ENCODE results near the gene CER1.

Gene CER1

DNA sequence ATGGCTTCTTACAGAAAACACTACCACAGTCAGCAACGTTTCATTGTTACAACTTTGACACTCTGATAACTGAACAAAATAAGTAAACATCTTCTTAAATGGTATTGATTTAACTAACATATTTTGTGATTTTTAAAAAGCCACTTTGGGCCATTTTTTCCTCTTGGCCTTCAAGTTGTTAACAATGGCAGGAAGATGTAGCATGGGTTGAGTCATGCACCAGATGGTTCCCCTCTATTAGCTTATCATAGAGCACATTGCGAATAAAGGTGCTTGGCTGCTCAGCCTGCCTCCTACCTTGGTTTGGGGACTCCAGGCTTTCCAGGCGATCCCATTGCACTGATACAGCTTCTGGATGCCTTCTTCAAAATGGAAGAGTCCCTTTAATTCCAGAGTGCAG is 24.1 kb upstream of the CER1 start:
- DNase-seq (ENCODE audit: low spot score in 2 of 2) (no peak), ATAC-seq (ENCODE audit: low read depth) (no peak)
- Mint-ChIP-seq H3K9me3 (peaks cover 1% of the 10 kb centered on the region), H3K27ac (no peak overlapping the region), H3K36me3 (no peaks in the 10 kb centered on the region), H3K4me1 (no peaks in the 10 kb centered on the region), H3K27me3 (peaks cover 5% of the 10 kb centered on the region), H3K4me3 (no peak overlapping the region)

DNA sequence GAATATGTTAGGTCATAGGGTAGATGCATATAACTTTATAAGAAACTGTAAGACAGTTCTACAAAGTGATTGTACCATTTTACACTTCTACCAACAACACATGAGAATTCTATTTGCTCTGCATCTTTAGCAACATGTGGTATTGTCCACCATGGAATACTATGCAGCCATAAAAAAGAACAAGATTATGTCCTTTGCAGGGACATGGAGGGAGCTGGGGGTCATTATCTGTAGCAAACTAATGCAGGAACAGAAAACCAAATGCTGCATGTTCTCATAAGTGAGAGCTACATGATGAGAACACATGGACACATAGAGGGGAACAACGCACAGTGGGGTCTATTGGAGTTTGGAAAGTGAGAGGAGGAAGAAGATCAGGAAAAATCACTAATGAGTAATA is 22.2 kb upstream of the CER1 start:
- Mint-ChIP-seq H3K9me3 (peaks cover 1% of the 10 kb centered on the region), H3K27me3 (peaks cover 3% of the 10 kb centered on the region), H3K27ac (no peak overlapping the region), H3K4me3 (no peak overlapping the region), H3K36me3 (no peaks in the 10 kb centered on the region), H3K4me1 (no peaks in the 10 kb centered on the region)
- ATAC-seq (ENCODE audit: low read depth) (no peak), DNase-seq (ENCODE audit: low spot score in 2 of 2) (no peak)

DNA sequence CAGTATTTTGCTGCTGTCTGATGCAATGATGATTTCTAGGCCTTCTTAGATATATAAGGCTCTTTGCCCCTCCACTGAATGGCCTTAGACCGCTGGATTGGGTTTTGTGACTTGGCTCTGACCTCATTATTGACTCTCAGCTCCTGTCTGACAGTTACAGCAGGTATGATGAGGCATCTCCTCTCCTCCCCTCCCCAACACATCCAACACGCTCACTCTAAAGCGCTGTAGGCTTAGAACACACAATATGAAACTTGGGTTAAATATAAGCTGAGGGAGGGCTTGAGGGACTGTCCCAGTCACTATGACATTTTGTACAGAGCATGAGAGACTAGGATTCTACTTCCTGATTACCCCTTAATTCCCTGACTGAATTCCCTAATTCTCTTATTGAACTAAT is 18.8 kb upstream of the CER1 start:
- Mint-ChIP-seq H3K27me3 (peaks cover 11% of the 10 kb centered on the region), H3K4me1 (no peaks in the 10 kb centered on the region)
- no peak for ATAC-seq (ENCODE audit: low read depth)

DNA sequence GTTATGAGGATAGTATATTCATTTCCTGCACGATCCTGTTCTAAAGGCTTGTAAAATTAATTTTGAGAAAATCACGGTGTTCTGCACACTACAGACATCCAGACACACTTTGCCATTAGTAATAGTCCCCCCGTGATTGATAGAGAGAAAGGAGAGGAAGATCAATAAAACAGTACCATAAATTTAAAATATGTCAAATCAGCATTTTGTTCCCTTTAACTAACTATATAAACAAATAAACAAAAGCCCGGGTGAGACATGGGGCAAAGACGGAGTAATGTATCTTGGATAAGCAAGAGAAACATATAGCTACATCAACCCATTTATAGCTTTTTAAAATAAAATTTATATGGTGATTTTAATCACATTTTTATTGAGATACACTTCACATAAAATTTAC is 10.6 kb upstream of the CER1 start:
- Mint-ChIP-seq H3K36me3 (no peaks in the 10 kb centered on the region), H3K4me1 (no peaks in the 10 kb centered on the region), H3K27ac (no peak overlapping the region), H3K4me3 (no peak overlapping the region), H3K27me3 (peaks cover 12% of the 10 kb centered on the region), H3K9me3 (no peaks in the 10 kb centered on the region)
- DNase-seq (ENCODE audit: low spot score in 2 of 2) (no peak), ATAC-seq (ENCODE audit: low read depth) (no peak)

More for the DNA sequence above, 18.8 kb upstream of the CER1 start:
- H3K4me3 Mint-ChIP-seq, result no peak overlapping the region
- DNase-seq (ENCODE audit: low spot score in 2 of 2), result no peak
- H3K27ac Mint-ChIP-seq, result no peak overlapping the region
- no peaks in the 10 kb centered on the region for H3K36me3 Mint-ChIP-seq
- H3K9me3 Mint-ChIP-seq, result peaks cover 1% of the 10 kb centered on the region

DNA sequence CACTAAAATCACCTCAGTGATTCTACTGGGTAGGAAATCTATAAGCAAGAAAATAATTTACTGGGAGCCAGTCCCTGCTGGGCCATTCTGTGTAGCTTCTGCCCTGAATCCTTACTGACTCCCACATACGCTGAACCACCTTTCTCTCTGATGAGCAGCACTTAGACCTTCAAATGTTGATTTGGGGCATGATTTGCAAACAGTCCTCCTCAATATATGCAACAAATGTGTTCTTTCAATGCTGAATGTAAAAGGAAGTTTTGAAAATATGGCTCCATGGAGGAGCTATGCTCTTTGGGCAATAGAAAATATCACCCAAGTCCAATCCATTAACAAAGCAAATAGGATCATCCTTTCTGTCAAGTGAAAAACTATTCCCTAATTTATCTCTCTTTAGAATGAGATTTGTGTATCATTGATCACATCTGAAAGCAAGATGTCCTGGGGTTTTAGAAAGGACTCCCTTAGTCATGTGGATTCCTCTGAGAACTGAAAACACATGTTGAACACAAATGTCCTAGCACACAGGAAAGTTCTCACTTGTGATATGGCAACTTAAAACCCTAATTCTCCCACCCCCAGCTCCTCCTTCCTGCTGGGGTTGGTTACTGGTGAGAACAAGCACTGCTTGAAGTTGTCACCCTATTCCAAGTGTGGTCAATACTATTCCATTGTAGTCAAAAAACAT is 8.9 kb upstream of the CER1 start:
- no peaks in the 10 kb centered on the region for H3K4me1 Mint-ChIP-seq
- no peak for ATAC-seq (ENCODE audit: low read depth)
- no peak overlapping the region for H3K27ac Mint-ChIP-seq
- H3K36me3 Mint-ChIP-seq, result no peaks in the 10 kb centered on the region
- no peak overlapping the region for H3K4me3 Mint-ChIP-seq
- no peak for DNase-seq (ENCODE audit: low spot score in 2 of 2)
- H3K27me3 Mint-ChIP-seq, result peaks cover 8% of the 10 kb centered on the region
- no peaks in the 10 kb centered on the region for H3K9me3 Mint-ChIP-seq

DNA sequence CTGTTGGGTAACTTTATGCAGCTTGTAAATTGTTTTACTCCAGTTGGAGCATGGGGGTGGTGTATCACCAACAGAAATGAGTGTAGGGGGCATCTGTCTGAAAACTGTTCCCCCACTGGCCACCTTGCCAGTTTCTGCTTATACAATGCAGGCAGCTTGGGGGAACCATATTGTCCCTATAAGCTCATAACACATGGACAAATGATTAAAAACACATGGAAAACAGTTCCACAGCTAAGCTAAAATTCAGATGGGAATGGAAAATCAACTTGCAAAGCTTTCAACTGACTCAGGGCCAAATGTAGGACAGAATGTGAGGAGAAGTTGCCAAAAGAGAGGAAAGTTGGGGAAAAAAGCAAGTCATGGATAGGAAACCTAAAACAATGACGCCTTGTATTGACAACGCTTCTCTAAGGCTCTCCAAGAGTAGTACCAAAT is 7.9 kb upstream of the CER1 start:
- DNase-seq (ENCODE audit: low spot score in 2 of 2), result no peak
- ATAC-seq (ENCODE audit: low read depth), result no peak
- no peak overlapping the region for H3K27ac Mint-ChIP-seq
- H3K4me3 Mint-ChIP-seq, result no peak overlapping the region
- no peaks in the 10 kb centered on the region for H3K9me3 Mint-ChIP-seq
- H3K27me3 Mint-ChIP-seq, result peaks cover 10% of the 10 kb centered on the region
- no peaks in the 10 kb centered on the region for H3K36me3 Mint-ChIP-seq
- no peaks in the 10 kb centered on the region for H3K4me1 Mint-ChIP-seq

DNA sequence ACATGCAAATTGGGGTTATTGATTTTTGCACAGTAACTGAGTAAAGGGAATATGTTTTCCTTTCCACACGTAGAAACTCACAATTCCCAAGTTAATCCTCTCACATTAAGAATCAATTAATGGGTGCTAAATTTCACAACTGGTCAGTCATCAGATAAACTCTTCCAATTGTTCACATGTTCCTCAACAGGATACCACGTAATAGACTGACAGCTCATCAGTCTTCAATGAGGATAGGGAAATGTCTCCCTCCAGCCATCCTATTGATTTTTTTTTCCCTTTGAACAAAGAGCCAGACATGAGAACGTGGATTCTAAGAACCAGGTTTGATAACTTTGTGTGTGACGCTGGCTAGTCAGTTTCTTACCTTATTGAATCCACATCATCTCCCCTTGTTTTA is 768 bp upstream of the CER1 start:
- Mint-ChIP-seq H3K27me3 (peaks cover 8% of the 10 kb centered on the region), H3K9me3 (peaks cover 3% of the 10 kb centered on the region)

DNA sequence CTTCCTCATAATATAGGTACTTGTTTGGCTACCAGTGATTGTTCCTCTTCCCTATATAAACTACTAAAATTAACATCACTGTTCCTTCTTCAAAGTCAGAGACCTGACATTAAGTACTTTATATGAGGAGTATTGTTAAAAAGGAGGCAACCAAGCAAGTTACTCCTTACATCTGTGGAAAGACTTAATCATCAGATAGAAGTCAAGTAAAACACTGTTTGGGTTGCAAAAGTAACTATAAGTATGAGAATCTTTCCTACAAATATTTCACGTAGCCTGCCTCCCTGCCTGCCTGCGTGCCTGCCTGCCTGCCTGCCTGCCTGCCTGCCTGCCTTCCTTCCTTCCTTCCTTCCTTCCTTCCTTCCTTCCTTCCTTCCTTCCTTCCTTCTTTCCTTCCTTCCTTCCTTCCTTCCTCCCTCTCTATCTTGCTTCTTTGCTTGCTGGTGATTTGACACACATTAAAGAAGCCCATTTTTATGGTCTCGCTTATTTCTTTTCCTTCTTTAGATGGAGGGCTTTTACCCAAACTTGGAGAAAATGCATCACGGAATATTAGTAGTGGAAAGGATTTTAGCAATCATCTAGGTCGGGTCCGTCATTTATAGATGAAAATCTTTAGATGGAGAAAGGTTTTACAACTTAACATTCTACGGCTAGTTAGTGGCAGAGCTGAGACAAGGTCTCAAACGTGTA is 3.2 kb downstream of the CER1 start:
- ATAC-seq (ENCODE audit: low read depth), result no peak
- no peak for DNase-seq (ENCODE audit: low spot score in 2 of 2)
- H3K4me3 Mint-ChIP-seq, result no peak overlapping the region
- H3K27me3 Mint-ChIP-seq, result peaks cover 6% of the 10 kb centered on the region
- H3K4me1 Mint-ChIP-seq, result peaks cover 3% of the 10 kb centered on the region
- H3K36me3 Mint-ChIP-seq, result no peaks in the 10 kb centered on the region
- H3K9me3 Mint-ChIP-seq, result peaks cover 3% of the 10 kb centered on the region
- H3K27ac Mint-ChIP-seq, result no peak overlapping the region

More for the DNA sequence above, 768 bp upstream of the CER1 start:
- ATAC-seq (ENCODE audit: low read depth) (no peak), DNase-seq (ENCODE audit: low spot score in 2 of 2) (no peak)
- H3K4me1 Mint-ChIP-seq, result peaks cover 3% of the 10 kb centered on the region
- no peak overlapping the region for H3K4me3 Mint-ChIP-seq
- H3K36me3 Mint-ChIP-seq, result no peaks in the 10 kb centered on the region
- no peak overlapping the region for H3K27ac Mint-ChIP-seq

DNA sequence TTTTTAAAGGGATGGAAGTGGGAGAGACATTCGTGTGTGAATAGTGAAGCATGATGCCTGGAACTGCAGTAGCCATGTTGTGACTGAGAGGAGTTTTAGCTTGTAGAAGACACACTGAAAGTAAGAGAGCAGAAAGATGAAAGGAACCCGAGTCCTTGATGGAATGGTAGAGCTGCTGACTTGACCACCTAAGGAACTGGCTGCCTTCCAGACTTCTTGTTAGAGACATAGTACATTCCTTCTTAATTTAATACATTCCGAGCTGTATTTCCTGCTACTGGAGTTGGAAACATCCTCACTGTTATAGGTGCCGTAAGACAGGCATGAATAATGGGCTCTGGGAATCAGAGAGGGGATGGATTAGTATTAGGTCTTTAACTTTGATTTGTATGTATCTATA is 7.4 kb downstream of the CER1 start:
- Mint-ChIP-seq H3K27ac (no peak overlapping the region), H3K9me3 (peaks cover 4% of the 10 kb centered on the region), H3K4me1 (peaks cover 8% of the 10 kb centered on the region), H3K36me3 (no peaks in the 10 kb centered on the region), H3K4me3 (no peak overlapping the region), H3K27me3 (peaks cover 3% of the 10 kb centered on the region)
- ATAC-seq (ENCODE audit: low read depth) (no peak), DNase-seq (ENCODE audit: low spot score in 2 of 2) (no peak)

DNA sequence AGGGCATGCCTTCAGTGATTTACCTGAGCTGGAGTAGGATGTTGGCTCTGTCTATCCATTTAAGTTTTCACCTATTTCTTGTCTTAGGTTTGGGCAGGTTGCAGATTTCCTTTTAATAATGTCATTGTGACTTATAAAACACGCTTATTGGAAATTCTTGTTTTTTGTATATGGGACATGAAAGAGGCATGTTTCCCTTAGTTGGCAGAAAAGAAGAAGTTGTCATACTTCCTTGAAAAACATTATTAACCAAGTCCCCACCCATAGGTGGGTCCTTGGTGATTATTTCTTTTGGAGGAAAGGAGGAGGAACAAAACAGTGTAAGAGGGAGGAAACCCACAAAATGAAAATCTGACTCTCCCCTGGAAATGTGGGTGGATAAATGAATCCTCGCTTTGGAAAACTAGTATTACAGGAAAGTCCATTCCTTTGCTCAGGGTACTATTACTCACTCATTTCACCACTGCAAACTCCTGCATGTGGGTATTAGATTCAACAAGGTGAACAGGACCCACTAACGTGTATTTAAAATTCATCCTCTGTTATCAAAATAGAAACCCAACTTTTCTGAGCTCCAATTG is 9.3 kb downstream of the CER1 start:
- H3K27me3 Mint-ChIP-seq, result peaks cover 2% of the 10 kb centered on the region

DNA sequence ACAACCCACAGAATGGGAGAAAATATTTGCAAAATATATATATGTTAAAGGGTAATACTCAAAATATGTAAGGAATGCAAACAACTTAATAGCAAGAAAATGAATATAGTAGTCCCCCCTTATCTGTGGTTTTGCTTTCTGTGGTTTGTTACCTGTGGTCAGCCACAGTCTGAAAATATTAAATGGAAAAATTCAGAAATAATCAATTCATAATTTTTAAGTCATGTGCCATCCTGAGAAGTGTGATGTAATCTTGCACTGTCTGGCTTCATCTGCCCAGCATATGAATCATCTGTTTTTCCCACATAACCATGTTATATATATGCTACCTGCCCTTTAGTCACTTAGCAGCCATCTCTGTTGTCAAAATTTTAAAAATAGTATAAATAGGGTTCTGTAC is 11.7 kb downstream of the CER1 start:
- no peak overlapping the region for H3K27ac Mint-ChIP-seq
- no peak for ATAC-seq (ENCODE audit: low read depth)
- peaks cover 2% of the 10 kb centered on the region for H3K36me3 Mint-ChIP-seq
- peaks cover under 1% of the 10 kb centered on the region for H3K27me3 Mint-ChIP-seq
- no peak overlapping the region for H3K4me3 Mint-ChIP-seq
- peaks cover 12% of the 10 kb centered on the region for H3K4me1 Mint-ChIP-seq
- no peak for DNase-seq (ENCODE audit: low spot score in 2 of 2)
- peaks cover 7% of the 10 kb centered on the region for H3K9me3 Mint-ChIP-seq

More for the DNA sequence above, 9.3 kb downstream of the CER1 start:
- Mint-ChIP-seq H3K9me3 (peaks cover 5% of the 10 kb centered on the region), H3K4me1 (peaks cover 5% of the 10 kb centered on the region), H3K27ac (no peak overlapping the region), H3K36me3 (peaks cover 2% of the 10 kb centered on the region), H3K4me3 (no peak overlapping the region)
- DNase-seq (ENCODE audit: low spot score in 2 of 2) (no peak), ATAC-seq (ENCODE audit: low read depth) (no peak)

DNA sequence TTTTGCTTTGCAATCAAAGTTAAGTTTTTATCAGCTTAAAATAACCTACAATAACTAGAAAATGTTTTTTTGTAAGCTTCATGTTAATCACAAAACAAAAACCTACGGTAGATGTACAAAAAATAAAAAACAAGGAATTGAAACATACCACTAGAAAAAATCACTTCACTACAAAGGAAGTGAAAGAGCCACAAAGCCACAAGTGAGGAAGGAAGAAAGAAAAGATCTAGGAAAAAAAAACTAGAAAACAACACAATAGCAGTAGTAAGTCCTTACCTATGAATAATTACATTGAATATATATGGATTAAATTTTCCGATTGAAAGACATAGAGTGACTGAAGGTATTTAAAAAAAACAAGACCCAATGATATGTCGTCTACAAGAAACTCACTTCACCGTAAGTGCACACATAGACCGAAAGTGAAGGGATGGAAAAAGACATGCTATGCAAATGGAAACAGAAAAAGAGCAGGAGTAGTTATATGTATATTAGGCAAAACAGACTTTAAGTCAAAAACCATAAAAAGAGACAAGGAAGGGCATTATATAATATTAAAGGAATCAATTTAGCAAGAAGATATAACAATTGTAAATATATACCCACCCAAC is 15.9 kb downstream of the CER1 start:
- DNase-seq (ENCODE audit: low spot score in 2 of 2), result no peak
- peak; percentile 79 for ATAC-seq (ENCODE audit: low read depth)
- peaks cover 6% of the 10 kb centered on the region for H3K36me3 Mint-ChIP-seq
- H3K4me1 Mint-ChIP-seq, result peaks cover 8% of the 10 kb centered on the region
- H3K9me3 Mint-ChIP-seq, result peaks cover 13% of the 10 kb centered on the region
- H3K27me3 Mint-ChIP-seq, result no peaks in the 10 kb centered on the region
- no peak overlapping the region for H3K27ac Mint-ChIP-seq
- H3K4me3 Mint-ChIP-seq, result peak overlapping the region; percentile 30

DNA sequence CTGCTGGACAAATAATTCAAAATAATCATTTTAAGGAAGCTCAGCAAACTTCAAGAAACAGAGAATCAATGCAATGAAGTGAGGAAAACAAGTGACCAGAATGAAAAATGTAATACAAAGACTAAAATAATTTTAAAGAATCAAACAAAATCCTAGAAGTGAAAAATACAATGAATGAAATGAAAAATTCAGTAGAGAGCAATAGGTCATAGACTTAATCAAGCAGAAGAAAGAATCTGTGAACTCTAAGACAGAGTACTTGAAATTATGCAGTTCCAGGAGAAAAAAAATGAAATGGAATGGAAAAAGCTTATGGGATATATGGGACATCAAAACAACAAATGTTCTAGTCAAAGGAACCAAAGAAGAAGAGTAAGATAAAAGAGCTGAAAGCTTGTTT is 17.5 kb downstream of the CER1 start:
- ATAC-seq (ENCODE audit: low read depth), result no peak
- Mint-ChIP-seq H3K27me3 (no peaks in the 10 kb centered on the region), H3K36me3 (peaks cover 6% of the 10 kb centered on the region), H3K9me3 (peaks cover 11% of the 10 kb centered on the region), H3K27ac (no peak overlapping the region), H3K4me1 (peaks cover 8% of the 10 kb centered on the region), H3K4me3 (no peak overlapping the region)
- no peak for DNase-seq (ENCODE audit: low spot score in 2 of 2)

DNA sequence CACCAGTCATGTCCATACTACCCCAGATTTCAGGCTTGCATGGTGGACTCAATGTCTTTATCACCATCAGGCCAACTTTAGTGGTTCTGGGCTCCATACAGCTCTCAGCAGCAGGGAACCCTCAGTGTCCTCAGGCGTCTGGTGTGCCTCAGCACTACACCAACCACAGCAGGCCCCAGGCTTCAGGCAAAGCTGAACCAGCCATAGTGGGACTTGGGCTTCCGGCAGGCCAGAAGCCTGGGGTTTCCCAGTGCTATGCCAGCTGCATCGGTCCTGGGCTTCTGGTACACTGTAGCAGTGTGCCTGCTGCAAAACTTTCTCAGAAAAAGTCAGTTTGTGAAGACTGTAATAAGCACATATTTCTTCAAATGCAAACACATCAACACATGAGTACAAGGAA is 18.3 kb downstream of the CER1 start:
- H3K27me3 Mint-ChIP-seq, result no peaks in the 10 kb centered on the region
- peaks cover 8% of the 10 kb centered on the region for H3K4me1 Mint-ChIP-seq
- peaks cover 9% of the 10 kb centered on the region for H3K9me3 Mint-ChIP-seq
- ATAC-seq (ENCODE audit: low read depth), result no peak
- no peak for DNase-seq (ENCODE audit: low spot score in 2 of 2)
- no peak overlapping the region for H3K4me3 Mint-ChIP-seq
- H3K27ac Mint-ChIP-seq, result no peak overlapping the region
- H3K36me3 Mint-ChIP-seq, result peaks cover 6% of the 10 kb centered on the region
